Fibroblast of peridontal ligament (primary cell): ENCODE data around the gene PRSS2.

Experiments
- DNase-seq: peaks from one replicate; pipeline ENCODE4 v3.0.0-alpha.2; 2010; ENCODE audit errors: extremely low read depth

PRSS2 gene

GRCh38 chr7:142801601-142802295 is 31.0 kb downstream of the PRSS2 start:
- no peak for DNase-seq

DNA sequence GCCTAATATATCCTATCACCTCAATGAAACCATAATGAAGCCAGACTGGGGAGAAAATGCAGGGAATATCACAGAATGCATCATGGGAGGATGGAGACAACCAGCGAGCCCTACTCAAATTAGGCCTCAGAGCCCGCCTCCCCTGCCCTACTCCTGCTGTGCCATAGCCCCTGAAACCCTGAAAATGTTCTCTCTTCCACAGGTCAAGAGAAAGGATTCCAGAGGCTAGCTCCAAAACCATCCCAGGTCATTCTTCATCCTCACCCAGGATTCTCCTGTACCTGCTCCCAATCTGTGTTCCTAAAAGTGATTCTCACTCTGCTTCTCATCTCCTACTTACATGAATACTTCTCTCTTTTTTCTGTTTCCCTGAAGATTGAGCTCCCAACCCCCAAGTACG is 31.5 kb downstream of the PRSS2 start:
- DNase-seq, result no peak

GRCh38 chr7:142803901-142804300 is 33.1 kb downstream of the PRSS2 start:
- no peak for DNase-seq

- DNase-seq, result no peak
These were observed 34.0 kb downstream of the PRSS2 start for GRCh38 chr7:142804728-142805207.

GRCh38 chr7:142805350-142806021 is 34.7 kb downstream of the PRSS2 start:
- DNase-seq, result no peak

DNA sequence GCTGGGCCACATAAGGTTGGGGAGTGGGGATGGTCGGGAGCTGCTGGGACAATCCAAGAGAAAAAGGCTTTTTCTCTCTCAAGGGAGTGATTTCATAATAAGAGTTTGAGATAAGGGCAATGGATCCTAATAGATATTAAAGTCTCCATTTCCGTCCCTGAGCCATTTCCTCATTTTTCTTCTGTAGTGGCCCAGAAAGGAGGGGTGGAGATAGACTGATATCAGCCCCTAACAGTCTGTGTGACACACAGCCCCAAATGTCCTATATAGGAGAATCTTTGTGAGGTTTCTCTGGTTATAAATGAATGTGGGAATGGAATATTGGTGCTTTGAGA is 35.2 kb downstream of the PRSS2 start:
- DNase-seq, result no peak

DNA sequence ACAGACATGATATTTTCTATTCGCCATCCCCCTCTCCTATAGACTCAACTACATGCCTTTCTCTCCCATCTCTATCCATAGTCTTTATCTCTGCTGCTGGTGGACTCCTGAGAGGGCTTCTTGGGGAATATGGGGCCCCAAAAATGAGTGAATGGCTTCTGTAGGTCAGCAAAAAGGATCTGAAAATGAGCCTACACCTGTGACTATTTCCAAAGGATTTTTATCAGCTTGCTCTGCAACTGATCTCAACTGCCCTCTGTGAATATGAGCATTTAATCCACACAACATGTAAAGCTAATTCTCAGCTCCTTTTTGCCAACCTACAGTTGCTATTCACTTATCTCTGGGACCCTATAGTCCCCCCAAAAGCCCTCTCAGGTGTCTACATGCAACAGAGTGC is 36.2 kb downstream of the PRSS2 start:
- no peak for DNase-seq

DNA sequence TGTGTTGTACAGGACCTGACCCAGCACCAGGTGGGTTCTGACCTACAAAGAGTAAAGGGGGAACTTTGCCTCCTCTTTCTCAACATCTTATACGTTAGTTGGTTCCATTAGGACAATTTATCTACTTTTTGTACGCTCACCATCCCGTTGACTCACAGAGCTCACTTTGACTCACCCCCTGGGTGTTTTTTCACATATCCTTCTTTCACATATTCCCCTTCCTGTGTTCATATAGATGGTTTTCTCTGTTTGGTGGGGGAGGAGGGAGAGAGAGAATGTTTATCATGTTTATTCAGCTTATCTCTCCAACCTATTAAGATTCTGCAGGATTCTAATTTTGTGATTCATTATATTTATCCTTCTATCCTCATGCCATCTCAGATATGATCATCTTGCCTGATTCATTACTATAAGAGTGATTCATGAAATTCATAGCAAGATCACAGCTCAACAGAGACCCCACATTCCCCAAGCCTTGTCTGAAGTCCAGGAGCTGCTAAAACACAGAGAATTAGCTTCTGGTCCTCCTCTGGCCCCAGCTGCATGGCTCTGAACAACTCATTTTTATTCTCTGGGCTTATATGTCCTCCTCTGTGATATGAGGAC is 37.2 kb downstream of the PRSS2 start:
- no peak for DNase-seq

- DNase-seq, result no peak
These were observed 37.7 kb downstream of the PRSS2 start for GRCh38 chr7:142808461-142808801.

DNA sequence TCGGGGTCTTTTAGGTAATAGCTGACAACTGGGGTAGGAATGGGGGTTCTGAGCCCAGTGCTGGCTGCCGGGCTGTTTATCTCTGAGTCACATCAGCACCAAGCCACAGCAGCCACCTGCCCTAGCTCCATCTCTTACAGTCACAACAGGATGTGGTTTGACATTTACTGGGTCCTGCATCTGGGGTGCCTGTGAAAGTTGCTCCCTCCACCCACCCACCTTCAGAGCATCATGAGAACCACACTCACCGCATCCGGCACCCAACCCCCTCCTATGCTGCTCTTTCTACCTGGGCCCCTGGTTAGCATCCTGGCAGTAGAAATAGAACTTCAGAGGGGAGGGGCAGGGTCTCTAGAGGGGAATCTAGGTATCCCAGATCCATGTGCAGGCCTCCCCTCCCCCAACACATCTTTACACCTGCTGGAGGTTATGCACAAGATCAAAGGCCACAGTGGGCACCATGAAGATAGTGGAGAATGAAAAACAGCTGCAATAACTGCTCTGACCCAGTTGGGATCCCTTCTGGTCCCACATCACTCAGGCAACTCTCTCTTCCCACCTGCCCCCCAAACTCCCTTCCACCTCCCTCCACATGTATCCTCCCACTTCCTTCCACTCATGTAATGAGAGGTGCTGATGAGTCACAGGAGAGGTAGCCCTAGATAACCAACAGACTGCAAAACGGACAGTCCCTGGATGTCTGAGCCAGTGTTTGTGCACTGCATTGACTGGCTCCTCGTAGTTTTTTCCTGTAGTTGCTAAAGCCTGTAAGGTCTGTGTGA is 38.2 kb downstream of the PRSS2 start:
- no peak for DNase-seq

DNA sequence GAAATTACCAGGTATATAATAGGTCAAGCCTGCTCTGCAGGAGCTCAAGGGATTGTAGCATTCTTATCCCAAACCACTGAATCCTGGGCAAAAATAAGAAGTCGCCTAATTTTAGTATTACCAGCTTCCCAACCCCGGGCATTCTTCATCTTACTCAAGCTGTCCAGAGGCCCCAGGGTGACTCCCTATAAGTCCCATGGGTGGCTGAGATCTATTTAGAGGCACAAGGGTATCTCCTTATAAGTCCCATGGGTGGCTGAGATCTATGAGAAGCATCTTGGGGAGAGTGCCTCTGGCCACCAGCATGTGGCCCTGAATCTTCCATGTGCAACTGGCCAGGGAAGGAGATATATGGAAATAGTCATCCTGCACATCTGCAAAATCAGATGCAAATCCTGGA is 38.9 kb downstream of the PRSS2 start:
- no peak for DNase-seq

GRCh38 chr7:142811154-142811737 is 40.5 kb downstream of the PRSS2 start:
- DNase-seq, result peak; percentile 64

- no peak for DNase-seq
These were observed 41.9 kb downstream of the PRSS2 start for GRCh38 chr7:142812437-142813215.

GRCh38 chr7:142813226-142813625 is 42.5 kb downstream of the PRSS2 start:
- peak; percentile 27 for DNase-seq

- DNase-seq, result no peak
These were observed 42.9 kb downstream of the PRSS2 start for GRCh38 chr7:142813699-142814098.

DNA sequence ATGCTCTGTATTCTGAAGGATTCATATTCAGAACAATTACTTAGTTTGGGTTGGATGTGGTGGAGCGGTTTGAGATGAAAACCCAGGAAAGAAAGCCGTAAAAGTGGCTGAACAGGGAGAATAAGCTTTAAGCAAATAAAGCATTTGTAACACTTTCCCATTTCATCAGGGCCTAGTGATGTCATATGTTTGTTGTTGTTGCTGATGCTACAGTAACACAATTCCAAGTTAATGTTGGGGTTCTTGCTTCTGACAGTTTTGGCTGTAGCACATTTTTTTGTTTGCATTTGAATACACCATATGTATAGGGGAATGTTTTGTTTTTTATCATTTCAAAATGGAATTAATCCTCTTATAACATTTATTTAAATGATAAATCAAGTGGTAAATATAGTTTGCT is 43.7 kb downstream of the PRSS2 start:
- DNase-seq, result no peak

DNA sequence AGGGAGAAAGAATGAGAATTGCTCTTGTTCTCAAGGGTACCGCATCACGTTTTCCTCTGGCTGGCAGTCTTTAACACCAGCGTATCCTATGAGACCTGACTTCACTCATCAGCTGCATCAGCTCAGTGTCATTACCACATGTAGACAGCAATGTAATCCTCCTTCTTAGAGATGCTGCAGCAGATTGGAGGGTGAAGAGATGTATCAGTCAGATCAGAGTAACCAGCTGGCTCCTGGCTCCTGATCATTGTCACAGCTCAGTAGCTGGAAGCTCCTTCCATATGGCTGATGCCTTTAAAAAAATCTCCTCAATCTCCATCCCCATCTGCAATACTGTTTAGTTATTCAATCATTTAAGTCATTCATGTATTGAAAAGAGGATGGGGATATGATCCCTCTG is 44.4 kb downstream of the PRSS2 start:
- no peak for DNase-seq

- DNase-seq, result no peak
These were observed 46.7 kb downstream of the PRSS2 start for GRCh38 chr7:142817506-142817905.

DNA sequence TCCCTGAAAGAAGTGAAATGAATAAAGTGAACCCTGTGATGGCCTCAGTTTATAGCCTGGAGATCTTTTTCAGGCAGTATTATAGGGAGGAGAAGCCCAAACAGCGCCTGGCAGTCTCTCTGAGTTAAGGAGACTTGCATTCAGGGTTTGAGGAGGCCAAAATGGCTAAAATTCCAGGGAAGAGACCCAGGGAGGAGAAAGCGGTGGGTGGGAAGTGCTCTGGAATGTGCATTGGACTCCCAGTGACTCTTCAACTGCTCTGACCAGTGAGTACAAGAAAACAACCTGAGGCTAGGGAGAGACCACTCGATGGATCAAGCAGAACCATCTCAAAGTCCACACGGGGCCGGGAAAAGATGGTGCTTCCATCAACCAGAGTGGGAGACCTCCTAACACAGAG is 48.8 kb downstream of the PRSS2 start:
- DNase-seq, result no peak

DNA sequence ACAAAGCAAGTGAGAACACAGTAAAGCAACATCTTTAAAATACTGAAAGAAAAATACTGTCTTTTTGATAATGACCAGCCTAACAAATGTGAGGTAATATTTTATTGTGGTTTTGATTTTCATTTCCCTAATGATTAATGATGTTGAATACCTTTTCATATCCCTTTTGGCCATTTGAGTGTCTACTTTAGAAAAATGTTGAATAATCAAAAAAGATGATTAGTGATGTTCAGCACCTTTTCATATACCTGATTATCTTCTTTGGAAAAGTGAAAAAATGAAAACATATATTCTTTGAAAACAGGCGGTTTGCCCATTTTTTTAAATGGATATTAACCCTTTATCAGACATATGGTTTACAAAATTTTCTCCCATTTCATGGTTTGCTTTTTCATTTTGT is 51.9 kb downstream of the PRSS2 start:
- no peak for DNase-seq
